Activated CD8-positive, alpha-beta T cell treated with anti-CD3 and anti-CD28 coated beads, Interleukin-2, amount 10 ng/mL, durations not matched to agents 7 days and 5 days (primary cell): ENCODE data around the gene CHMP6. TPM values are rescaled to one million over a fixed set of nuclear protein-coding genes. Genes with fewer than 3 reads are reported as not detected.
A peak's percentile ranks its signal among the peaks of the same experiment; 100 is the strongest.

ENCODE experiments used
- ATAC-seq: fragments of 150-1000 bp; cut with Tn5 transposase; one replicate; pipeline ENCODE4 v1.10.0; 2021; ENCODE audit warnings: moderate library complexity
- CTCF ChIA-PET: fragments of 350-600 bp; sonication (Branson Sonifier 250); formaldehyde crosslinking; loops from one replicate; lab custom pipeline; 2021; ENCODE audit warnings: antibody characterized with exemption; lab: Charles Lee
- POLR2A ChIA-PET: fragments of 350-600 bp; sonication (Branson Sonifier 250); formaldehyde crosslinking; loops from one replicate; lab custom pipeline; 2021; ENCODE audit warnings: antibody characterized with exemption; lab: Charles Lee
- DNase-seq: peaks from one replicate; pipeline ENCODE4 v3.0.0-alpha.2; 2020
- H3K27ac Mint-ChIP-seq: one replicate; pipeline ENCODE4 v1.8.0; 2021; ENCODE audit warnings: mild to moderate bottlenecking, mixed read lengths
- H3K27me3 Mint-ChIP-seq: one replicate; pipeline ENCODE4 v1.8.0; 2021; ENCODE audit warnings: low read depth, mixed read lengths
- H3K36me3 Mint-ChIP-seq: one replicate; pipeline ENCODE4 v1.8.0; 2021; ENCODE audit warnings: low read depth, mixed read lengths
- H3K4me1 Mint-ChIP-seq: one replicate; pipeline ENCODE4 v1.8.0; 2021; ENCODE audit warnings: low read depth, mixed read lengths
- H3K4me3 Mint-ChIP-seq: one replicate; pipeline ENCODE4 v1.8.0; 2021; ENCODE audit warnings: mild to moderate bottlenecking, mixed read lengths
- H3K9me3 Mint-ChIP-seq: one replicate; pipeline ENCODE4 v1.8.0; 2022; ENCODE audit warnings: mixed read lengths; ENCODE audit not compliant: insufficient read depth
- total RNA-seq, 2 experiments: library from RNA; stranded (reverse); gene quantifications; one replicate each; pipeline ENCODE4 v1.2.3, GENCODE V29; 2021

The CHMP6 gene
- total RNA-seq, 2 experiments from 2014 or later, result 32.4 to 35.5 TPM

DNA sequence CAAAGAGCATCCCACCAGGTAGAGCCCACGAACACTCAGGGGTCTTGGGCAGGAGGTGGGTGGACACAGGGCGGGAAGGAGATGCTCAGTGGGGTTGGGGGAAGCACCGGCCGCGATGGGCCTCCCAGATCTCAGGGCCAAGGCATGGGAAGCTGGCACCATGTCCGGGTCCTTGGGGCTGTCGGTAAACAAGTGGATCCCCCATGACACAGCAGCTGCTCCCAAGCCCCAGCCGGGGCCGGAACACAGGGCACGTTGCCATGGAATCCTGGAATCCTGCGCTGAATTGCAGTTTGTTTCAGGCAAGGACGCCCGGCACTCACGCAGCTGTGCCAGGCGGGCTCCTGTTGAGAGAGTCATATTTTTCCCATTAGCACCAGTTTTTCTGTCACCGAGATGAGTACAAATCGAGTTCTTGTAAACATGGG is 23.0 kb upstream of the CHMP6 start:
- POLR2A ChIA-PET, result no interaction called here
- peaks cover 11% of the 10 kb centered on the region for H3K36me3 Mint-ChIP-seq
- H3K4me1 Mint-ChIP-seq, result peaks cover 8% of the 10 kb centered on the region
- no peak for ATAC-seq
- CTCF ChIA-PET, result no interaction called here
- no peaks in the 10 kb centered on the region for H3K27me3 Mint-ChIP-seq
- no peak overlapping the region for H3K4me3 Mint-ChIP-seq
- no peaks in the 10 kb centered on the region for H3K9me3 Mint-ChIP-seq
- no peak for DNase-seq
- peak overlapping the region; percentile 43 for H3K27ac Mint-ChIP-seq

DNA sequence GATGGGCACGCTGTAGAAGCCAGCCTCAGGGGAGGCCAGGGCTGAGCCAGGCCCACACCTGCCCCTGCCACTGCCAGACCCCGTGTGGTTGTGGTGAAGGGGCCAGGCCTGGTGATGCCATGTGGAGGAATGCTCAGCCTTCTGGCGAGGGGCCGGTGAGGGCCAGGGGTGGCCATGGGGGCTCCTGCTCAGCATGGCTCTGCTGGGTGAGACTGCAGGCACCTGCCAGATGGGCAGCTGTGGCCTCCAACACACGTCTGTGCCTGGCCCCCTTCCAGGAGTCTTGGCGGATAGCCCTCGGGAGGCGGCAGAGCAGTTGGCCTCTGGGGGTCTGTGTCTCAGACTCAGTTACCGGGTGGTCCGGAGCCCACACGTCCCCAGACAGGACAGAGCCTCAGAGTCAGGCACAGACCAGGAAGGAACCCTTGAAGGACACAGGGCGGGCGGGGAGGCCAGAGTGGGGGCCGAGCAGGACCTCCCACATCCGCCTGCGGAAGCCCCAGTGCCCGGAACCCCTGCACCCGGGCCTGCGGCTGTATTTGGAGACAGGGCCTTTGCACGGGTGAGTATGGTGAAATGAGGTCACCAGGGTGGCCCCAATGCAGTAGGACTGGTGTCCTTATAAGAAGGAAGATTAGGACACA is 22.5 kb upstream of the CHMP6 start:
- ATAC-seq (no peak), DNase-seq (no peak)
- POLR2A ChIA-PET, result no interaction called here
- peaks cover 11% of the 10 kb centered on the region for H3K36me3 Mint-ChIP-seq
- H3K4me1 Mint-ChIP-seq, result peaks cover 8% of the 10 kb centered on the region
- H3K27me3 Mint-ChIP-seq, result peaks cover 2% of the 10 kb centered on the region
- no peak overlapping the region for H3K4me3 Mint-ChIP-seq
- H3K9me3 Mint-ChIP-seq, result no peaks in the 10 kb centered on the region
- peak overlapping the region; percentile 77 for H3K27ac Mint-ChIP-seq
- CTCF ChIA-PET, result interaction anchor here (0.9 to 2.4 kb wide), 5 partner anchors 31 to 541 kb away, joined by 3 to 18 read pairs (median 5); no protein-coding TSS in a partner anchor

DNA sequence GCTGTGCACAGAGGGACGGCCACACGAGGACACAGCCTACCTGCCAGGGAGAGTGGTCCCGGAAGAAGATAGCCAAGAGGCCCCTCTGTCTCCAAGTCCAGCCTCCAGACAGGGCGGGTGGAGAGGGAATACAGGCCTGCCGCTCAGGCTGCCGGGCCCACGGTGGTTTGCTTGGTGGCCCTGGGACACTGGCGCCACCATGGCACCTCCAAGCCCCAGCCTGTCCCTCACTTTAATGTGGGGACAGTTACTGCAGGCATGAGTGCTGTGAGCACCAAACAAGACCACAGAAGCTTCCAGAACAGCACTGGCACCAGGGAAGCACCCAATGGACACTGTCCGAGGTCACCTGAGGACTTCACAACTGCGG is 22.0 kb upstream of the CHMP6 start:
- H3K27me3 Mint-ChIP-seq, result peaks cover 2% of the 10 kb centered on the region
- peaks cover 8% of the 10 kb centered on the region for H3K4me1 Mint-ChIP-seq
- peaks cover 9% of the 10 kb centered on the region for H3K36me3 Mint-ChIP-seq
- ATAC-seq (no peak), DNase-seq (no peak)
- CTCF ChIA-PET, result interaction anchor here (0.7 to 2.4 kb wide), 9 partner anchors 19 to 545 kb away, joined by 3 to 18 read pairs (median 4); no protein-coding TSS in a partner anchor
- POLR2A ChIA-PET, result no interaction called here
- H3K9me3 Mint-ChIP-seq, result no peaks in the 10 kb centered on the region
- no peak overlapping the region for H3K4me3 Mint-ChIP-seq
- peak overlapping the region; percentile 77 for H3K27ac Mint-ChIP-seq

DNA sequence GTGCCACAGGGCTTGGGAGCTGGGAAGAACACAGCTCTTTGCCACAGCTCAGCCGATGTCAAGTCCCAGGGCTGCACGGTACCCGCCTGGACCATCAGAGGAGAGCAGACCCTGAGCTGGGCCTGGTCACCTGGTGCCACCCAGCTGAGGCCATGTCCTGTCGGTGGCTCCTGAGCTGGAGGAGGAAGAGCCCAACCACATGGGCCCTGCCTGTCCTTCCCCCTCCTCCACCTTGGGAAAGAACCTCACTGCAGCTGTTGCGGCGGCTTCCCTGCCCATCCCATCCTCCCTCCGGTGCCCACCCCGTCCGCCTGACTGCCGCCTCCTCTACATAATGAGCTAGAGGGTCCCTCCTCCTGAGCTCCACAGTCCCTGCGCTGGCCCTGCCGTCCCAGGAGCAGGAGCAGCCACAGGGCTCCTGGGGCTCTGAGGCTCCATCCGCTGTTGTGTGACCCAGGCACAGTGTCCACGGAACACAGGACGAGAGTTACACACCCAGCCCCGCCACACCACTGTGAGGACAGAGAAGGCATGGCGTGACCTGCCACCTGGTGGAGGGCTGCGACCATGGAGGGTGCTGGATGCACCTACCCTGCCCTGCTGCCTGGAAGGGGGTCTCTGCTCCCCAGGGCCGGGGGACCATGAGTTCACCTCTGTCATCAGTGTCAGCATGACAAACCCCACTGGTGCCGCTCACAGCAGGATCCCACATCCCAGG is 21.4 kb upstream of the CHMP6 start:
- CTCF ChIA-PET, result interaction anchor here (0.7 to 2.4 kb wide), 9 partner anchors 20 to 546 kb away, joined by 3 to 18 read pairs (median 4); no protein-coding TSS in a partner anchor
- DNase-seq (peak; percentile 74), ATAC-seq (peak; percentile 79)
- peak overlapping the region; percentile 5 for H3K4me3 Mint-ChIP-seq
- H3K27ac Mint-ChIP-seq, result peak overlapping the region; percentile 79
- no peaks in the 10 kb centered on the region for H3K9me3 Mint-ChIP-seq
- H3K4me1 Mint-ChIP-seq, result peaks cover 8% of the 10 kb centered on the region
- peaks cover 2% of the 10 kb centered on the region for H3K27me3 Mint-ChIP-seq
- POLR2A ChIA-PET, result interaction anchor here (1.1 kb wide), 1 partner anchor 114 kb away, joined by 3 read pairs; no protein-coding TSS in a partner anchor
- H3K36me3 Mint-ChIP-seq, result peaks cover 9% of the 10 kb centered on the region

DNA sequence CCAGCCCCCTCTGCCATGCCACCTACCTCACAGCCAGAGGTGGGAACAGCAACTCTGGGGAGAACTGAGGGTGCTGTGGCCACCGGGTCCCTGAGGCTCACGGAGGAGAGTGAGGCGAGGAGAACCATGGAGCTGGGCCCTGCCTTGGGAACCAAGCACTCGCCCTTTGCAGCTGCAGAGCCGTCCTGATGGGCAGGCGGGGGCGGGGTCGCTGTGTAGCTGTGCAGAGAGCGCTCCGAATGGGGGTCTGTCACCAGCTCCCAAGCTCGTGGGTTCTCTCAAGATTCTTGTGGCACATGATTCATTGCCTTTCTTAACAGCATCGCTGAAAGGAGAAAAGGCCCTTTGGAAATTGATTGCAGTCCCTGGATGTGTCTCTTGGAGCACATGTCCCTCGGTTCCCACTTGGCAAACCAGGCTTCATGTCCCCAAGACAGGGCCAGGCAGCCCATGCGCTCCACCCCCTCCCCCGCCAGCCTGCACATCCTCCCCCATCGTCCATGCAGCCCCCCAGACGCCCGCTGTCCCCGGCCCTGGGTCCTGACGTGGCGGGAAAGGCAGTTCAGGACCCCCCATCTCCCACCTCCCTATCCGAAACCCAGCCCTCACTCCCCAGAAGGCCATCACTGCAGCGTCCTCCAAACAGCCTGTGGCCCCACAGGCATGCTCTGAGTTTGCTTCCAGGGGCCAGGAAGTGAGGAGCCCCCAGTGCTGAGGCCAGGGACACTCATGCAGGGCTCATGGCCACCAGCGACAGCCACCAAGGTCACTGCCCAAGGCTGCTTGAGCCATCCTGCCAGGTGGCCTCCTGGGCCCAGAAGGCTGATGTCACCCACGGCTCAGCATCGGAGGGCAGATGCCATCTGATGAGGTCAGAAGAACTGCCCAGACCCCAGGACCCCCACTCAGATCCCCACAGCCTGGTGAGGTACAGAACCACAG is 20.6 kb upstream of the CHMP6 start:
- Mint-ChIP-seq H3K4me3 (peak overlapping the region; percentile 5), H3K4me1 (peaks cover 8% of the 10 kb centered on the region), H3K36me3 (peaks cover 4% of the 10 kb centered on the region), H3K27me3 (peaks cover 4% of the 10 kb centered on the region), H3K9me3 (no peaks in the 10 kb centered on the region), H3K27ac (no peak overlapping the region)
- no peak for ATAC-seq
- DNase-seq, result no peak
- ChIA-PET CTCF (interaction anchor here (1.5 to 2.4 kb wide), 3 partner anchors 61 to 547 kb away, joined by 3 to 18 read pairs (median 6); no protein-coding TSS in a partner anchor), POLR2A (interaction anchor here (0.7 to 1.1 kb wide), 2 partner anchors 115 to 320 kb away, joined by 3 read pairs; no protein-coding TSS in a partner anchor)

DNA sequence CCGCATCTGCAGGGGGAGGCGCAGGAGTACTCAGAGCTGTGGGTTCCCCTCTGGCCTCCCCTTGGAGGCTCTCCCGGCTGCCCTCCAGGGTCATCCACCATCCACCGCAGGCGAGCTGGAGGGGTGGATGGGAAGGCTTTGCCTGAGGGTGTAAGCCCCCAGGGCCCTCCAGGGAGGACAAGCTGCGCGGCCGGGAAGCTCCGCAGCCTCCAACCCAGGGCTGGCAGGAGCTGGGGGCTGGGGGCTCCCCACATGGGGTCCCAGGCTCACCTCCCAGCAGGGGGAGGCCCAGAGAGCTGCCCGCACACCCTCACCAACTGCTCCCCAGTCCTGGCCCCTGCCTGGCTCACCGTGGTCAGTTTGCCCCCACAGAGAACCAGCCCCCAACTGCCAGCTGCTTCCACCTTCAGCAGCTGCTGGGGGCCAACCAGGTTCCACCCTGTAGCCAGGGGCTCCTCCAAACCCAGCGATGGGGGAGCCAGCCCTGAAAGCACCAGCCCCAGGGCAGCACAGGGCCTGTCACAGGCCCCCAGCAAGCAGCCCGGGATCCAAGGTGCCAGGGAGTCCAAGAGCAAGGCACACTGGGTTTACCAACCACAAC is 19.8 kb upstream of the CHMP6 start:
- POLR2A ChIA-PET, result interaction anchor here (1.0 kb wide), 1 partner anchor 15 kb away, joined by 4 read pairs; no protein-coding TSS in a partner anchor
- DNase-seq (no peak), ATAC-seq (no peak)
- no peak overlapping the region for H3K4me3 Mint-ChIP-seq
- no peaks in the 10 kb centered on the region for H3K9me3 Mint-ChIP-seq
- CTCF ChIA-PET, result no interaction called here
- H3K27ac Mint-ChIP-seq, result no peak overlapping the region
- H3K4me1 Mint-ChIP-seq, result peaks cover 8% of the 10 kb centered on the region
- peaks cover 4% of the 10 kb centered on the region for H3K27me3 Mint-ChIP-seq
- peaks cover 1% of the 10 kb centered on the region for H3K36me3 Mint-ChIP-seq

DNA sequence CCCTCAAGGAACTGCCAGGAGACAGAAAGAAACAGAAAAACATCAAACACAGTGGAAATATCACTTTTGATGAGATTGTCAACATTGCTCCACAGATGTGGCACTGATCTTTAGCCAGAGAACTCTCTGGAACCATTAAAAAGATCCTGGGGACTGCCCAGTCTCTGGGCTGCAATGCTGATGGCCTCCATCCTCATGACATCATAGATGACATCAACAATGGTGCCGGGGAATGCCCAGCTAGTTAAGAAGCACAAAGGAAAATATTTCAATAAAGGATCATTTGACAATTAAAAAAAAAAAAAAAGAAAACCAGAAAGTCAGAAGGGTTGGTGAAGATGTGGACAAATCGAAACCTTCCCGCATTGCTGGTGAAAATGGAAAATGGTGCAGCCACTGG is 14.9 kb upstream of the CHMP6 start:
- no peak overlapping the region for H3K27ac Mint-ChIP-seq
- H3K27me3 Mint-ChIP-seq, result peaks cover 8% of the 10 kb centered on the region
- H3K4me3 Mint-ChIP-seq, result no peak overlapping the region
- POLR2A ChIA-PET, result no interaction called here
- H3K4me1 Mint-ChIP-seq, result peaks cover 8% of the 10 kb centered on the region
- H3K36me3 Mint-ChIP-seq, result no peaks in the 10 kb centered on the region
- ATAC-seq (no peak), DNase-seq (no peak)
- H3K9me3 Mint-ChIP-seq, result no peaks in the 10 kb centered on the region
- CTCF ChIA-PET, result no interaction called here

DNA sequence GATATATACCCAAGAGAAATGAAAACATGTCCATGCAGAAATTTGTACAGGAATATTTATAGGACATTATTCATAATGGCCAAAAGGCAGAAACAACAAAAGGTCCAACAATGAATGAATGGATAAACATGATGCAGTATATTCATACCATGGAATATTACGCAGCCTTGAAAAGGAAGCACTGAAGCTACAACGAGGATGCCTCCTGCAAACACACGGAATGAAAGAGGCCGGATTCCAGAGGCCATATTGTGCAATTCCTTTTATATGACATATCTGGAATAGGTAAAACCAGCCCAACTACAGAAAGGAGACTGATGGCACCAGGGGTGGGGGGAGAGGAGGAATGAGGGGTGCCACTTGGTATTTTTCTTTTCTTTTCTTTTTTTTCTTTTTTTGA is 14.5 kb upstream of the CHMP6 start:
- no peak for ATAC-seq
- CTCF ChIA-PET, result no interaction called here
- DNase-seq, result no peak
- Mint-ChIP-seq H3K4me3 (no peak overlapping the region), H3K27me3 (peaks cover 8% of the 10 kb centered on the region), H3K9me3 (no peaks in the 10 kb centered on the region), H3K36me3 (no peaks in the 10 kb centered on the region), H3K4me1 (peaks cover 10% of the 10 kb centered on the region), H3K27ac (no peak overlapping the region)
- POLR2A ChIA-PET, result no interaction called here

DNA sequence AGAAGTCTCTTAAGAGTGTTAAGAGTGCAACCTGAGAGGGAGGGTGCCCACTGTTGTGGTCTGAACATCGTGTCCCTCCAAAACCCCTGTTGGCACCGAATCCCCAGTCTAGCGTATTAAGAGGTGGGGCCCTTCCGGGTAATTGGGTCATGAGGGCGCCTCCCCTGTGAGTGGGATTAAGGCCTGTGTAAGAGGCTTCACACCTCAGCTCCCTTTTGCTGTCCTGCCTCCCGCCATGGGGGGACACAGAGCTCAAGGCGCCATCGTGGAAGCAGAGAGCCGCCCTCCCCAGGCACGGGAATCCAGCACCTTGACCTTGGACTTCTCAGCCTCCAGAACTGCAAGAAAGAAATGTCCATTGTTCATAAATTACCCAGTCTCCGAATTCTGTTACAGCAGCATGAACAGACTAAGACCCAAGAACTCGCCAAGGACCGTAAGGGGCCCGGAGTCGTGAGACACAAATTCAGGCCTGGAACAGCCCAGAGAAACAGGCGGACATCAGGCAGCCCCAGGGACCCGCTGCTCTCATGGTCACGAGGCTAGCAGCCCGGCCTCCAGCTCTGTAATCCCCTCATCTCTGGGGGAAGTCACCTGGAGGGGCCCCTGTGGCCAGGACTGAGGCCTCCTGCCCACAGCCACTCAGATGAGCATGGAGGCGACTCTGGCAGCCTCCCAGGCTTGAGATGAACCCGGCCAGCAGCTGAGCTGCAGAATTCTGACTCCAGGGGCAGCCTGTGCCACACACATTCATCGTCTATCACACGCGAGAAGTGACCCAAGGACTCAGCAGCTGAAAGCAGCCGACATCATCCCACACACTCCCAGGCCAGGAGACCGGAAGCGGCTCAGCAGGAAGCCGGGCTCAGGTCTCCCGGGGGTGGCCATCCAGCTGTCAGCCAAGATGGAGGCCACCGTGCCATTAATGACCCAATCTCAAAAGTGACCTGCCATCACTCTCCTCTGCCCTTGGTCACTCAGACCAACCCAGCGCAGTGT is 12.8 kb upstream of the CHMP6 start:
- no peak for DNase-seq
- Mint-ChIP-seq H3K9me3 (no peaks in the 10 kb centered on the region), H3K4me1 (peaks cover 10% of the 10 kb centered on the region), H3K27ac (no peak overlapping the region), H3K4me3 (no peak overlapping the region), H3K27me3 (peaks cover 7% of the 10 kb centered on the region), H3K36me3 (no peaks in the 10 kb centered on the region)
- ChIA-PET POLR2A (no interaction called here), CTCF (interaction anchor here (1.2 kb wide), 2 partner anchors 403 to 551 kb away, joined by 3 to 4 read pairs; no protein-coding TSS in a partner anchor)
- no peak for ATAC-seq
